Retinal pigment epithelial cell (primary cell): ENCODE results near the gene CORO1C.

ENCODE experiments used
- DNase-seq: peaks from one replicate; pipeline ENCODE4 v3.0.0-alpha.2; 2010; ENCODE audit warnings: low read depth
- H3K4me3 ChIP-seq: 2 replicates; pipeline ENCODE4 v1.5.1; 2011; ENCODE audit warnings: mild to moderate bottlenecking, low read length, control low read depth, moderate library complexity
- CTCF ChIP-seq: conservative IDR thresholded peaks from 2 replicates; pipeline ENCODE4 v1.5.1; 2011; ENCODE audit warnings: low read depth, low read length, control low read depth, inconsistent platforms

CORO1C gene

GRCh38 chr12:108645686-108646599 lies 85.4 kb downstream of the CORO1C start:
- H3K4me3 ChIP-seq: no peak overlapping the region
- DNase-seq: no peak

GRCh38 chr12:108644811-108645120 lies 86.6 kb downstream of the CORO1C start:
- H3K4me3 ChIP-seq: no peak overlapping the region
- DNase-seq: no peak
- TF ChIP-seq CTCF: no peak

More at GRCh38 chr12:108645686-108646599, 85.4 kb downstream of the CORO1C start:
- no peak for TF ChIP-seq CTCF

- no peak for DNase-seq
- TF ChIP-seq CTCF: no peak
- H3K4me3 ChIP-seq: no peak overlapping the region
Observed at GRCh38 chr12:108643941-108644810, 87.1 kb downstream of the CORO1C start.

- DNase-seq: no peak
- no peak overlapping the region for H3K4me3 ChIP-seq
- no peak for TF ChIP-seq CTCF
Observed at GRCh38 chr12:108642899-108643654, 88.2 kb downstream of the CORO1C start.

GRCh38 chr12:108642269-108642870 lies 88.9 kb downstream of the CORO1C start:
- no peak for TF ChIP-seq CTCF
- no peak overlapping the region for H3K4me3 ChIP-seq
- DNase-seq: no peak

- no peak overlapping the region for H3K4me3 ChIP-seq
- TF ChIP-seq CTCF: no peak
- no peak for DNase-seq
Observed at GRCh38 chr12:108641446-108642268, 89.7 kb downstream of the CORO1C start.
